Measurements from ENCODE around the gene ALDH9A1. TPM values are rescaled to one million over a fixed set of nuclear protein-coding genes. Genes with fewer than 3 reads are reported as not detected.

The ALDH9A1 gene
- polyA plus RNA-seq, 4 donors, result 53.0 to 73.2 (median 60.3) TPM

DNA sequence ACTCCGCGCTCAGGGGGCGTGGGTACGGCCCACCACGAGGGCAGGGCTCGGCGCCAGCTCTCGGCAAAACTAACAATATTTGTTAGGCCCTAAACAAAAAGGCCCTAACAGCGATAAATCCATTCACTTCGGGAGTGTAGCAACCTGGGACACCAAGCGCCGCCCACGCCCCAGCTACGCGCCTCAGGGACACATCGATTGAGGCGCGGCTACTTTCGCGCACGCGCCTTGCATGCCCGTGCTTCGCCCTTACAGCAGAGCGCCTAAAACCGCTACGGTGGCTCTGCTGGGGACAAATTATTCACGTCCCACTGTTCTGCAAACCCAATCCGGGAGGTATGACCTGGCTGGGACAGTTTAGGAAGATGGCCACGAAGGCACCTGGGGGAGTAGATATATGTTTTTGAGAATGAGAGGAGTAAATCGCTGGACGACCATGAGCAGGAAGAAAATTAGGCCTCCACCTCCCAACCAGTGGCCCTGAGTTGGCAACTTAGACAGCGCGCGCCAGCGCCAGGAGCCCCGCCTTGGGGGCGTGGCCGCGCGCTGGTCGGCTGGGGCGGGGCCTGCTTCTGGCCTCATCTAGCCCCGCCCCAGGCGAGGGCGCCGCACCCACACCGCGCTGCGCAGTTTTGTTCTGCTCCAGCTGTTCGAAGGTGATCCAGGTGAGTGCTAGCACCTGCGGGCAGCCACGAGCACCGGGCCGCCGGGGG lies 67.6 kb downstream of the ALDH9A1 start, which contains the start of gene MGST3:
Gene MGST3 (plus strand): TSS at position 606 of the 713 bp plus-strand sequence. CDS start 18,614 bp downstream, outside the sequence.
- no peaks in the 10 kb centered on the region for H3K9me3 ChIP-seq (ENCODE audit: control insufficient read depth in 2 of 2, insufficient read depth in 1 of 2, low read depth in 1 of 2, low read length in 1 of 2)
- peak; percentile 97 to 98 for DNase-seq
- H3K4me1 ChIP-seq (ENCODE audit: control insufficient read depth in 3 of 3, insufficient read depth in 2 of 3, low read depth in 1 of 3, low read length in 2 of 3), result peaks cover 3 to 39% (median 3%) of the 10 kb centered on the region in 3 donors
- H3K27ac ChIP-seq (ENCODE audit: low read depth in 1 of 3, low read length in 2 of 3), result peak within 1 kb of the TSS; percentile 95 to 99 (median 96)
- no peaks in the 10 kb centered on the region for H3K27me3 ChIP-seq (ENCODE audit: control insufficient read depth in 3 of 3, insufficient read depth in 3 of 3, low read length in 3 of 3)
- WGBS, 3 donors, result 0 to 1% (median 0%) methylated on average over 56 of the region's 56 CpGs
- H3K4me3 ChIP-seq (ENCODE audit: low read depth in 1 of 3, low read length in 3 of 3), result peak within 1 kb of the TSS; percentile 59 to 84 (median 82)
- no peak for FAIRE-seq
- H3K36me3 ChIP-seq (ENCODE audit: control insufficient read depth in 3 of 3, insufficient read depth in 2 of 3, low read depth in 1 of 3, low read length in 3 of 3), result peaks cover 0 to 5% (median 0%) of the 10 kb centered on the region in 3 donors

DNA sequence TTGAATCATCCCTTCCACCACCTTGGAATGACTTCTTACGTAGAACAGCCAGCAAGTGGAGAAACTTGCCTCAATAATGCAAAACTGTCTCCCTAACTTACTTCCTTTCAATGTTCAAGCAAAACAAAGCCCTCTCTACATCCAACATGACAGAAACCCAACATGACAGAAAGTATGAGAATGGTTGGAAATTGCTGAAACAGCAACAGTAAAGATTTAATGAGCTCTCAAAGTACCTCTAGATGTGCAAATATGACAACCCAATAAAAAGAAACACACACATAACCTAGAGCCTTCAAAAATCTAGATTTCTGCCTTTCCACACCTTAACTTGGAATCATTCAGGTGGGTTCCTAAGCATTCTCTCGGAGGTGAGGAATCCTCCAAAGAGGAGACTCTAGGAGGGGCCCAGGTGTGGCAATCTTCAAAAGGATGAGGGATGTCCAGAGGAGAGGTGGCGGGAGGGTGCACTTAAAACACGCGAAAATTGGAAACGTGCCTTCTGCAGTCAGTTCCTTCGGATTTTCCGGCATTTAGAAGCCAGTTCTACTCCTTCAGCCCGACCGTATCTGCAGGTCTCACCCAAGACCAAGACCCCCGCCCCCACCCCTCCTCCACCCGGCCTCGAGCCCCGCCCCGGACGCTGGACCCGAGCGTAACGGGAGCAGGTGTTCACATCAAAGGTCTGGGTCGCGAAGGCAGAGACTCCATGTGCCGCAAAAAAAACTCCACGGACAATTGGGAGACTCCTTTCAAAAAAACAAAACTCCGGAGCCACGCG lies 68.3 kb downstream of the ALDH9A1 start:
- 4 to 7% (median 7%) methylated on average over 23 to 26 of the region's 26 CpGs for WGBS, 3 donors
- no peaks in the 10 kb centered on the region for H3K27me3 ChIP-seq (ENCODE audit: control insufficient read depth in 3 of 3, insufficient read depth in 3 of 3, low read length in 3 of 3)
- H3K36me3 ChIP-seq (ENCODE audit: control insufficient read depth in 3 of 3, insufficient read depth in 2 of 3, low read depth in 1 of 3, low read length in 3 of 3), result peaks cover 0 to 2% (median 0%) of the 10 kb centered on the region in 3 donors
- DNase-seq (no peak), FAIRE-seq (no peak)
- H3K4me1 ChIP-seq (ENCODE audit: control insufficient read depth in 3 of 3, insufficient read depth in 2 of 3, low read depth in 1 of 3, low read length in 2 of 3), result peaks cover 1 to 39% (median 3%) of the 10 kb centered on the region in 3 donors
- H3K4me3 ChIP-seq (ENCODE audit: low read depth in 1 of 3, low read length in 3 of 3), result peak overlapping the region; percentile 44 to 84 (median 82)
- H3K9me3 ChIP-seq (ENCODE audit: control insufficient read depth in 2 of 2, insufficient read depth in 1 of 2, low read depth in 1 of 2, low read length in 1 of 2), result no peaks in the 10 kb centered on the region
- H3K27ac ChIP-seq (ENCODE audit: low read depth in 1 of 3, low read length in 2 of 3), result peak overlapping the region; percentile 94 to 99 (median 95)

DNA sequence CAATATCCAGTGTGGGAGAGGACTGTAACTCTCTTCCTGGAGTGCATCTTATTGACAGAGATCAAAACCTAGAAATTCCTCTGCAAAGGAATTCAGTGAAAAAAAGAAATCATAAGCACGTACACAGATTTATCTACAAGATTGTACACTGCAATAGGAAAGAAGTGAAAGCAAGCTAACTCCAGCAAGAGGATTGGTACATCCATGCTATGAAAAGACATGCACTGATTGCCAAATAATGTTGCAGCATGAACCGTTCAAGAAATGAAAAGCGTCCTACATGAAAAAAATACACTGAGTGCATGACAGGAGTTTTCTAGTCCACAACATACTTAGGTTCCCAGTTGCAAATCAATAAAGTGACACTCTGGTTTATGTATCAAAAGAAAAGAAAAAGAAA lies 69.2 kb downstream of the ALDH9A1 start:
- Histone ChIP-seq H3K36me3 (ENCODE audit: control insufficient read depth in 3 of 3, insufficient read depth in 2 of 3, low read depth in 1 of 3, low read length in 3 of 3) (no peaks in the 10 kb centered on the region), H3K27ac (ENCODE audit: low read depth in 1 of 3, low read length in 2 of 3) (peak overlapping the region in 1 of 3 donors; percentile 42), H3K4me1 (ENCODE audit: control insufficient read depth in 3 of 3, insufficient read depth in 2 of 3, low read depth in 1 of 3, low read length in 2 of 3) (peaks cover 0 to 36% (median 3%) of the 10 kb centered on the region in 3 donors), H3K9me3 (ENCODE audit: control insufficient read depth in 2 of 2, insufficient read depth in 1 of 2, low read depth in 1 of 2, low read length in 1 of 2) (no peaks in the 10 kb centered on the region), H3K4me3 (ENCODE audit: low read depth in 1 of 3, low read length in 3 of 3) (no peak overlapping the region), H3K27me3 (ENCODE audit: control insufficient read depth in 3 of 3, insufficient read depth in 3 of 3, low read length in 3 of 3) (no peaks in the 10 kb centered on the region)
- DNase-seq (no peak), FAIRE-seq (no peak)
- WGBS, 3 donors, result 60 to 64% (median 62%) methylated on average over 3 of the region's 3 CpGs

DNA sequence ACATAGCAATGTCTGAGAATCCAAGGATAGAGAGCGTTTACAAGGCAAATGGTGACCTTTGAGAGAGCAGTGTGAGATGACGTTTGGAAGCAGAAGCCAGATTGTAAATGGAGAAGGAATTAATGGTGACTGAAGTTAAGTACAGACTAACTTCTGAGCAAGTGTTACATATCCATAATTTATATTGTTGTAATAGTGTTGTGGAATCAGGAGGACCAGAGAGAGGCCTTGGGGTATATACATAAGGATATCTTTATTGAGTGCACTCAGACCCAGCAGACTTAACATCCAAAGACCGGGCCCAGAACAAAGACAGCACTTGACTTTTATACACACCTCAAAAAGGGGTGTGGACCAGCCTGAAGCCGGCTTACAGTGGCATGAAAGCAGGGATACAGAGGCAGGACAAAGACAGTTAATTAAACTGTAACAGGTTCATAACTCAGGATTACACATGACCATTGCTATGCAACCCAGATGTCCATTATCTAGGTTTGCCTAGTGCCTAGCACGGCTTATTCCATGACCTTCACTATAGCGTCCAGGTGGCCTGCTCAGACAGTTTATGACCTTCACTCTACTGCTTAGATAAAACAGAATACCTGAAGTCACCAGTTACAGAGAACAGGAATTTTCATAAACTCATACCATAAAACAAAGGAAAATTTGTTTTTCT lies 70.1 kb downstream of the ALDH9A1 start:
- no peak overlapping the region for H3K4me3 ChIP-seq (ENCODE audit: low read depth in 1 of 3, low read length in 3 of 3)
- DNase-seq, result peak; percentile 54 to 55
- 20 to 58% (median 38%) methylated on average over 6 of the region's 6 CpGs for WGBS, 3 donors
- FAIRE-seq, result no peak
- H3K9me3 ChIP-seq (ENCODE audit: control insufficient read depth in 2 of 2, insufficient read depth in 1 of 2, low read depth in 1 of 2, low read length in 1 of 2), result no peaks in the 10 kb centered on the region
- H3K27ac ChIP-seq (ENCODE audit: low read depth in 1 of 3, low read length in 2 of 3), result peak overlapping the region in 2 of 3 donors; percentile 35 to 42
- H3K36me3 ChIP-seq (ENCODE audit: control insufficient read depth in 3 of 3, insufficient read depth in 2 of 3, low read depth in 1 of 3, low read length in 3 of 3), result no peaks in the 10 kb centered on the region
- H3K4me1 ChIP-seq (ENCODE audit: control insufficient read depth in 3 of 3, insufficient read depth in 2 of 3, low read depth in 1 of 3, low read length in 2 of 3), result peaks cover 0 to 28% (median 3%) of the 10 kb centered on the region in 3 donors
- H3K27me3 ChIP-seq (ENCODE audit: control insufficient read depth in 3 of 3, insufficient read depth in 3 of 3, low read length in 3 of 3), result no peaks in the 10 kb centered on the region

DNA sequence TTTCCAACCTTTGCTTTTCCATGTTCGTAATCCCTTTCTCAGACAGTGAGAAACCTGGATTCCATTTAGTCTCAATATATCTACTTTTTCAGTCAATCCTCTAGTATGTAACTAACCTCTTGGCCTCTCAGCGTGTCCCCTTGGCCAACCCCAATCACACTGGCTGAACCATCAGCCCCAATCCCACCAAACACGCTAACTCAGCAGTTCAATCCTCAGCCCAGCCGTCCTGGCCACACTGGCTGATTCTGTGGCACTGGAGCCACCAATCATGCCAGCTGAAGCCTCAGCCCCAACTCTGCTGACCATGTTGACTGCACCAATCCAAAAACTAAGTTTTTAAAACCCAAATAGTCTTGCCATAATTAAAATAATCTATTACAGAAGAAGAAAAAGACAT lies 73.9 kb downstream of the ALDH9A1 start:
- no peak overlapping the region for H3K27ac ChIP-seq (ENCODE audit: low read depth in 1 of 3, low read length in 2 of 3)
- H3K27me3 ChIP-seq (ENCODE audit: control insufficient read depth in 3 of 3, insufficient read depth in 3 of 3, low read length in 3 of 3), result no peaks in the 10 kb centered on the region
- WGBS, 3 donors, result 83 to 93% (median 86%) methylated on average over 4 of the region's 4 CpGs
- no peaks in the 10 kb centered on the region for H3K36me3 ChIP-seq (ENCODE audit: control insufficient read depth in 3 of 3, insufficient read depth in 2 of 3, low read depth in 1 of 3, low read length in 3 of 3)
- no peak overlapping the region for H3K4me3 ChIP-seq (ENCODE audit: low read depth in 1 of 3, low read length in 3 of 3)
- H3K9me3 ChIP-seq (ENCODE audit: control insufficient read depth in 2 of 2, insufficient read depth in 1 of 2, low read depth in 1 of 2, low read length in 1 of 2), result no peaks in the 10 kb centered on the region
- FAIRE-seq (no peak), DNase-seq (no peak)
- H3K4me1 ChIP-seq (ENCODE audit: control insufficient read depth in 3 of 3, insufficient read depth in 2 of 3, low read depth in 1 of 3, low read length in 2 of 3), result peaks cover 0 to 17% (median 0%) of the 10 kb centered on the region in 3 donors

DNA sequence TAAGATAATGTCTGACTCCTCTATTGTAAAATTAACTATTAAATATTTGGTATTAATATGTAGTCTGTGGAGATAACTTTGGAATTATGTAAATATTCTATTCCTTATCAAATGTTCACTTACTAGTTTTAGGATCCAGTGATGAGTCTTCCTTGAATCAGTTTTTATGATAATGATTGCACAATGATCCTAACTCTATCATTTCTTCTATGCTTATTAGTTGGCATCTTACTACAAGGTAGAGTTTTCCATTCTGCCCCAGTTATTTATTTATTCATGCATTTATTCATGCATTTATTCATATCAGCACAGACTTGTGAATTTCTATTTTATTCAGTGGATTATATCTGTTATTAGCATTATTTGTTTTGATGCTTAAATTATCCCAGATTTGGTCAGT lies 74.7 kb downstream of the ALDH9A1 start:
- DNase-seq (no peak), FAIRE-seq (no peak)
- H3K9me3 ChIP-seq (ENCODE audit: control insufficient read depth in 2 of 2, insufficient read depth in 1 of 2, low read depth in 1 of 2, low read length in 1 of 2), result no peaks in the 10 kb centered on the region
- H3K27me3 ChIP-seq (ENCODE audit: control insufficient read depth in 3 of 3, insufficient read depth in 3 of 3, low read length in 3 of 3), result no peaks in the 10 kb centered on the region
- no peaks in the 10 kb centered on the region for H3K36me3 ChIP-seq (ENCODE audit: control insufficient read depth in 3 of 3, insufficient read depth in 2 of 3, low read depth in 1 of 3, low read length in 3 of 3)
- peaks cover 0 to 10% (median 0%) of the 10 kb centered on the region in 3 donors for H3K4me1 ChIP-seq (ENCODE audit: control insufficient read depth in 3 of 3, insufficient read depth in 2 of 3, low read depth in 1 of 3, low read length in 2 of 3)
- no peak overlapping the region for H3K4me3 ChIP-seq (ENCODE audit: low read depth in 1 of 3, low read length in 3 of 3)
- no peak overlapping the region for H3K27ac ChIP-seq (ENCODE audit: low read depth in 1 of 3, low read length in 2 of 3)

DNA sequence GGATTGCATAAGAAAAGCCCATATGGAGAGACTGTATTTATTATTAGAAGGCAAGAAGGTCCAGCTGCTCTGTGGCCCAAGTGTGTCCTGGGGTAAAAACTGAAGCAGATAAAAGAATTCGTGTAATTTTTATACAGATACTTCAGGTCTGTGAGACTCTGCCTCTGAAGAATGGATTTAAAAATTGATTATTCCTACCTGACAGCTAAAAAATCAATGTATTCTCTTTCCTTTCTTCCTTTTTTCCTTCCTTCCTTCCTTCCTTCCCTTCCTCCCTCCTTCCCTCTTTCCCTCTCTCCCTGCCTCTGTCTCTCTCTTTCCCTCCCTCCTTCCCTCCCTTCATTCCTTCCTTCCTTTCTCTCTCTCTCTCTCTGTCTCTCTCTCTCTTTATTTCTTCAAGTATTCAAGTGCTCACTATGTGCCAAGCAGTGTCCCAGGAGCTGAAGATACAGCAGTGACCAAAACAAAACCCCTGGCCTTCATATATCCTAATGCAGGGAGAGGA lies 78.7 kb downstream of the ALDH9A1 start:
- no peaks in the 10 kb centered on the region for H3K4me1 ChIP-seq (ENCODE audit: control insufficient read depth in 3 of 3, insufficient read depth in 2 of 3, low read depth in 1 of 3, low read length in 2 of 3)
- no peaks in the 10 kb centered on the region for H3K27me3 ChIP-seq (ENCODE audit: control insufficient read depth in 3 of 3, insufficient read depth in 3 of 3, low read length in 3 of 3)
- H3K36me3 ChIP-seq (ENCODE audit: control insufficient read depth in 3 of 3, insufficient read depth in 2 of 3, low read depth in 1 of 3, low read length in 3 of 3), result no peaks in the 10 kb centered on the region
- no peak overlapping the region for H3K4me3 ChIP-seq (ENCODE audit: low read depth in 1 of 3, low read length in 3 of 3)
- H3K27ac ChIP-seq (ENCODE audit: low read depth in 1 of 3, low read length in 2 of 3), result no peak overlapping the region
- FAIRE-seq (no peak), DNase-seq (no peak)
- H3K9me3 ChIP-seq (ENCODE audit: control insufficient read depth in 2 of 2, insufficient read depth in 1 of 2, low read depth in 1 of 2, low read length in 1 of 2), result no peaks in the 10 kb centered on the region
- 66 to 78% (median 66%) methylated on average over 1 of the region's 1 CpG for WGBS, 3 donors

DNA sequence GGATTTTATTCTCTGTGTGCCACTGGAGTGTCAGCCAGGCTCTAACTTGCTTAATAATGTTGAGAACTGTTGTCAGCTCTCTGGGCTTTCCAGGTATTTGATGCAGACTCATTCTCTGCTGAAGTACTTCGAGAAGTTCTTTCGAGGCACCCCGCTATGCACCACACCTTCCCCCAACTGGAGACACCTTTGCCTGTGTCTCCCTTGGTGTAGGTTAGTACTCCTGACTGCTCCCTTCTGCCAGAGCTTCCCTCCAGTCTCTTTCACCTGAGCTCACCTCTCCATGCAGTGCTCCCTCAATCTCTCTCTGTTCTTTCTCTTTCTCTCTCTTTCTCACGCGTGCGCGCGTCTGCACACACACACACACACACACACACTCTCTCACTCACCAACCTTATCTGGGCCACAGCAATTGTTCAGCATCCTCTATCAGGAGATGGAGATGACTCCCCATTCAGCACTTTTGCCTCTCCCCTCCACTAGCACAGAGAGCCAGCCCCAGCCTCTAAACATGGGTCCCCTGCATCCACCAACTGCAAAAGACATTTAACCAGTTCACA lies 81.3 kb downstream of the ALDH9A1 start:
- H3K9me3 ChIP-seq (ENCODE audit: control insufficient read depth in 2 of 2, insufficient read depth in 1 of 2, low read depth in 1 of 2, low read length in 1 of 2), result no peaks in the 10 kb centered on the region
- no peaks in the 10 kb centered on the region for H3K36me3 ChIP-seq (ENCODE audit: control insufficient read depth in 3 of 3, insufficient read depth in 2 of 3, low read depth in 1 of 3, low read length in 3 of 3)
- no peak for DNase-seq
- no peak overlapping the region for H3K27ac ChIP-seq (ENCODE audit: low read depth in 1 of 3, low read length in 2 of 3)
- no peaks in the 10 kb centered on the region for H3K27me3 ChIP-seq (ENCODE audit: control insufficient read depth in 3 of 3, insufficient read depth in 3 of 3, low read length in 3 of 3)
- no peaks in the 10 kb centered on the region for H3K4me1 ChIP-seq (ENCODE audit: control insufficient read depth in 3 of 3, insufficient read depth in 2 of 3, low read depth in 1 of 3, low read length in 2 of 3)
- H3K4me3 ChIP-seq (ENCODE audit: low read depth in 1 of 3, low read length in 3 of 3), result no peak overlapping the region
- 92 to 95% (median 93%) methylated on average over 8 of the region's 8 CpGs for WGBS, 3 donors
- no peak for FAIRE-seq
